SK-N-SH (cell line): ENCODE data around the gene ATP6V0A1. TPM values are rescaled to one million over a fixed set of nuclear protein-coding genes. Genes with fewer than 3 reads are reported as not detected.

Experiments used
- CTCF ChIA-PET: fragments of 300-600, 350-600 bp; formaldehyde crosslinking; extraction: SDS; loops from one replicate; lab custom pipeline; 2021; lab: Yijun Ruan, JAX
- POLR2A ChIA-PET: fragments of 350-600 bp; sonication (Branson Sonifier 250); formaldehyde crosslinking; extraction: SDS; loops from one replicate; lab custom pipeline; 2020; ENCODE audit warnings: antibody characterized with exemption, inconsistent platforms; lab: Yijun Ruan, JAX
- DNase-seq: peaks from one replicate; pipeline ENCODE4 v3.0.0; 2012
- H2AFZ ChIP-seq: fragments of 200-600 bp; sonication (generic); 2 replicates; pipeline ENCODE4 v1.8.1; 2016; ENCODE audit warnings: antibody characterized with exemption, mild to moderate bottlenecking, low read depth
- H3F3A ChIP-seq: fragments of 200-600 bp; sonication (generic); replicated peaks from 2 replicates; pipeline ENCODE3; 2016; ENCODE audit warnings: antibody characterized with exemption, mild to moderate bottlenecking; ENCODE audit not compliant: insufficient read depth
- H3K27ac ChIP-seq, 2 experiments: fragments of 200-500 bp in 1 of 2; fragments of 200-600 bp in 1 of 2; sonication (Bioruptor generic) in 1 of 2; sonication (generic), shearing (Covaris generic) in 1 of 2; 2 replicates each; pipeline versions ENCODE4 v1.5.1 to v1.6.1; 2014 to 2016; ENCODE audit warnings: low read depth in 2 of 2, inconsistent platforms in 1 of 2, low read length in 1 of 2, mild to moderate bottlenecking in 1 of 2, mixed read lengths in 1 of 2
- H3K27me3 ChIP-seq: fragments of 200-600 bp; sonication (generic), shearing (Covaris generic); 2 replicates; pipeline ENCODE4 v1.6.1; 2016; ENCODE audit warnings: mixed run types; ENCODE audit not compliant: insufficient read depth
- H3K36me3 ChIP-seq, 2 experiments: fragments of 200-500 bp in 1 of 2; fragments of 200-600 bp in 1 of 2; sonication (Bioruptor generic) in 1 of 2; sonication (generic) in 1 of 2; replicated peaks in 1 of 2; 2 replicates each; pipeline versions ENCODE3 to v1.5.1; 2014 to 2016; ENCODE audit warnings: low read length in 1 of 2, mild to moderate bottlenecking in 1 of 2; ENCODE audit not compliant: insufficient read depth in 2 of 2, control insufficient read depth in 1 of 2
- H3K4me1 ChIP-seq, 2 experiments: fragments of 200-500 bp in 1 of 2; fragments of 200-600 bp in 1 of 2; sonication (Bioruptor generic) in 1 of 2; sonication (generic), shearing (Covaris generic) in 1 of 2; 2 replicates each; pipeline versions ENCODE4 v1.5.1 to v1.6.1; 2014 to 2016; ENCODE audit warnings: low read depth in 1 of 2, low read length in 1 of 2, mixed run types in 1 of 2; ENCODE audit not compliant: insufficient read depth in 2 of 2, control insufficient read depth in 1 of 2
- H3K4me2 ChIP-seq: fragments of 200-600 bp; sonication (generic), shearing (Covaris generic); 2 replicates; pipeline ENCODE4 v1.6.1; 2017; ENCODE audit warnings: mixed run types
- H3K4me3 ChIP-seq, 2 experiments: fragments of 200-500 bp in 1 of 2; fragments of 200-600 bp in 1 of 2; sonication (Bioruptor generic) in 1 of 2; sonication (generic), shearing (Covaris generic) in 1 of 2; 2 replicates each; pipeline versions ENCODE4 v1.5.1 to v1.8.1; 2014 to 2016; ENCODE audit warnings: low read depth in 2 of 2, inconsistent platforms in 1 of 2, low read length in 1 of 2, mild to moderate bottlenecking in 1 of 2, mixed read lengths in 1 of 2, moderate library complexity in 1 of 2
- H3K79me2 ChIP-seq: fragments of 200-600 bp; sonication (generic); 2 replicates; pipeline ENCODE4 v1.8.1; 2017; ENCODE audit warnings: mild to moderate bottlenecking; ENCODE audit not compliant: insufficient read depth
- H3K9ac ChIP-seq: fragments of 200-600 bp; sonication (generic); 2 replicates; pipeline ENCODE4 v1.6.1; 2017; ENCODE audit warnings: mixed run types
- H3K9me2 ChIP-seq: fragments of 200-600 bp; sonication (generic); 2 replicates; pipeline ENCODE4 v1.6.1; 2017; ENCODE audit warnings: mixed run types
- H3K9me3 ChIP-seq: fragments of 200-600 bp; sonication (generic); 2 replicates; pipeline ENCODE4 v1.6.1; 2017; ENCODE audit warnings: mixed run types, mild to moderate bottlenecking, moderate library complexity
- H4K20me1 ChIP-seq: fragments of 200-600 bp; sonication (generic); 2 replicates; pipeline ENCODE4 v1.6.1; 2017; ENCODE audit warnings: mild to moderate bottlenecking, mixed run types; ENCODE audit not compliant: insufficient read depth
- CHD2 ChIP-seq: fragments of 150-350 bp; IDR thresholded peaks from 2 replicates; pipeline ENCODE4 v1.6.1; 2018; ENCODE audit warnings: low read length; ENCODE audit not compliant: partially characterized antibody
- GABPA ChIP-seq: IDR thresholded peaks from 2 replicates; pipeline ENCODE4 v1.4.0; 2012; ENCODE audit warnings: low read depth, mild to moderate bottlenecking
- IRF3 ChIP-seq: fragments of 150-350 bp; IDR thresholded peaks from 2 replicates; pipeline ENCODE4 v1.6.1; 2016; ENCODE audit warnings: mild to moderate bottlenecking, low read depth, low read length
- MXI1 ChIP-seq: IDR thresholded peaks from 2 replicates; pipeline ENCODE4 v1.6.1; 2012; ENCODE audit warnings: mild to moderate bottlenecking, low read depth, low read length, improper control_type of control experiment
- NRF1 ChIP-seq: IDR thresholded peaks from 2 replicates; pipeline ENCODE4 v1.6.1; 2012; ENCODE audit warnings: low read depth, mild to moderate bottlenecking, low read length
- POLR2AphosphoS5 ChIP-seq: IDR thresholded peaks from 2 replicates; pipeline ENCODE4 v1.6.1; 2012; ENCODE audit warnings: low read depth, low read length
- RAD21 ChIP-seq: IDR thresholded peaks from 2 replicates; pipeline ENCODE4 v1.6.1; 2012; ENCODE audit warnings: mild to moderate bottlenecking, low read length
- RXRA ChIP-seq: IDR thresholded peaks from 2 replicates; pipeline ENCODE4 v1.4.0; 2012; ENCODE audit warnings: low read depth, mild to moderate bottlenecking, borderline replicate concordance
- SIN3A ChIP-seq: IDR thresholded peaks from 2 replicates; pipeline ENCODE4 v1.6.1; 2012; ENCODE audit warnings: low read depth, mild to moderate bottlenecking, low read length, moderate library complexity, borderline replicate concordance
- TCF12 ChIP-seq: IDR thresholded peaks from 2 replicates; pipeline ENCODE4 v1.4.0; 2012
- YY1 ChIP-seq: IDR thresholded peaks from 2 replicates; pipeline ENCODE4 v1.4.0; 2012; ENCODE audit warnings: low read depth, mild to moderate bottlenecking
- WGBS: methylation state at CpG from one replicate; pipeline ENCODE4 v1.1.6; 2017; ENCODE audit warnings: low lambda C conversion rate; 5-methylcytosine and 5-hydroxymethylcytosine counted together
- polyA plus RNA-seq, 3 experiments: library from polyadenylated mRNA; depleted of rRNA; stranded (reverse); fragments of >200 nt; gene quantifications; 2 replicates each; pipeline ENCODE4 v1.2.3, GENCODE V29; 2012

Gene ATP6V0A1
- polyA plus RNA-seq, 1 of the 3 experiments (the other 2 are of a cell fraction): 31.7 TPM

- Histone ChIP-seq H3K4me1 (peaks cover 2 to 9% of the 10 kb centered on the region in 2 experiments; a peak in 2 of 4 replicates), H3K9me2 (no peaks in the 10 kb centered on the region), H4K20me1 (no peaks in the 10 kb centered on the region), H3K9me3 (no peaks in the 10 kb centered on the region), H2AFZ (no peak overlapping the region), H3K4me2 (no peak overlapping the region), H3K36me3 (no peaks in the 10 kb centered on the region), H3K79me2 (peaks cover 11% of the 10 kb centered on the region), H3F3A (peaks cover 30% of the 10 kb centered on the region), H3K27ac (no peak overlapping the region), H3K27me3 (no peaks in the 10 kb centered on the region), H3K9ac (no peak overlapping the region), H3K4me3 (no peak overlapping the region)
- CTCF ChIA-PET: interaction anchor here (0.5 to 8.9 kb wide), 35 partner anchors 8 to 723 kb away, joined by 3 to 83 read pairs (median 4); partner anchors contain the start of genes CAVIN1 and NAGLU
- POLR2A ChIA-PET: interaction anchor here (0.6 to 1.3 kb wide), 2 partner anchors 9 to 48 kb away, joined by 4 to 6 read pairs; partner anchors contain the start of gene NAGLU
- DNase-seq: no peak
- 83% methylated on average over 6 of the region's 6 CpGs for WGBS
- no peak for TF ChIP-seq MXI1
- no peak for TF ChIP-seq GABPA
- no peak for TF ChIP-seq POLR2AphosphoS5
These were observed 69.3 kb downstream of the ATP6V0A1 start for GRCh38 chr17:42527932-42528331.

GRCh38 chr17:42529061-42529460 lies 70.4 kb downstream of the ATP6V0A1 start:
- Histone ChIP-seq H3K9me3 (no peaks in the 10 kb centered on the region), H3K27me3 (no peaks in the 10 kb centered on the region), H4K20me1 (no peaks in the 10 kb centered on the region), H3K27ac (no peak overlapping the region), H3K79me2 (no peaks in the 10 kb centered on the region; the same call in 1 of the 2 replicates), H3K4me3 (no peak overlapping the region), H3K4me2 (no peak overlapping the region), H2AFZ (no peak overlapping the region), H3K4me1 (peaks cover 2 to 3% of the 10 kb centered on the region in 2 experiments; a peak in 1 of 4 replicates), H3K36me3 (no peaks in the 10 kb centered on the region), H3K9ac (no peak overlapping the region), H3K9me2 (no peaks in the 10 kb centered on the region), H3F3A (peaks cover 32% of the 10 kb centered on the region)
- DNase-seq: no peak
- 84% methylated on average over 3 of the region's 3 CpGs for whole genome bisulfite sequencing
- POLR2A ChIA-PET: interaction anchor here (0.7 kb wide), 1 partner anchor 252 kb away, joined by 3 read pairs; the partner anchor contains the start of gene WNK4
- TF ChIP-seq MXI1 (no peak), GABPA (no peak), YY1 (no peak), CHD2 (no peak), RXRA (no peak), RAD21 (no peak)
- CTCF ChIA-PET: interaction anchor here (0.7 to 8.9 kb wide), 4 partner anchors 11 to 393 kb away, joined by 3 to 83 read pairs (median 4); no protein-coding TSS in a partner anchor

- no peak overlapping the region for H3K9ac ChIP-seq
- H3K4me2 ChIP-seq: no peak overlapping the region
- POLR2A ChIA-PET: interaction anchor here (0.7 kb wide), 1 partner anchor 222 kb away, joined by 3 read pairs; no protein-coding TSS in a partner anchor
- peaks cover 3 to 9% of the 10 kb centered on the region in 2 experiments; a peak in 2 of 4 replicates for H3K4me1 ChIP-seq
- H3K4me3 ChIP-seq: no peak overlapping the region
- CTCF ChIA-PET: interaction anchor here (0.8 to 8.9 kb wide), 3 partner anchors 8 to 147 kb away, joined by 4 to 83 read pairs (median 4); partner anchors contain the start of gene PLEKHH3
- no peak for DNase-seq
- TF ChIP-seq SIN3A (no peak), POLR2AphosphoS5 (no peak), NRF1 (no peak), IRF3 (no peak), TCF12 (no peak), RXRA (no peak)
- no peaks in the 10 kb centered on the region for H3K9me3 ChIP-seq
- 86% methylated on average over 2 of the region's 2 CpGs for WGBS
- H3F3A ChIP-seq: peaks cover 18% of the 10 kb centered on the region
- H2AFZ ChIP-seq: no peak overlapping the region
- no peaks in the 10 kb centered on the region for H4K20me1 ChIP-seq
- no peaks in the 10 kb centered on the region for H3K36me3 ChIP-seq
- no peak overlapping the region for H3K27ac ChIP-seq
- H3K79me2 ChIP-seq: no peaks in the 10 kb centered on the region
- no peaks in the 10 kb centered on the region for H3K27me3 ChIP-seq
- no peaks in the 10 kb centered on the region for H3K9me2 ChIP-seq
These were observed 72.3 kb downstream of the ATP6V0A1 start for GRCh38 chr17:42530952-42531454.
